ENCODE data around the gene CCDC136. TPM values are rescaled to one million over a fixed set of nuclear protein-coding genes. Genes with fewer than 3 reads are reported as not detected.

The CCDC136 gene
- total RNA-seq, 4 donors from 2014 or later: 0.35 to 35.5 (median 6.1) TPM

GRCh38 chr7:128846781-128847444 is 55.1 kb downstream of the CCDC136 start:
- Histone ChIP-seq H3K9me3 (no peaks in the 10 kb centered on the region), H3K36me3 (peaks cover 0 to 24% (median 0%) of the 10 kb centered on the region in 3 donors), H3K27ac (no peak overlapping the region), H3K4me3 (no peak overlapping the region), H3K4me1 (no peaks in the 10 kb centered on the region), H3K27me3 (no peaks in the 10 kb centered on the region)
- no peak for TF ChIP-seq POLR2A (IDR thresholded peaks at IDR 0.05)
- TF ChIP-seq, protein P1, sequence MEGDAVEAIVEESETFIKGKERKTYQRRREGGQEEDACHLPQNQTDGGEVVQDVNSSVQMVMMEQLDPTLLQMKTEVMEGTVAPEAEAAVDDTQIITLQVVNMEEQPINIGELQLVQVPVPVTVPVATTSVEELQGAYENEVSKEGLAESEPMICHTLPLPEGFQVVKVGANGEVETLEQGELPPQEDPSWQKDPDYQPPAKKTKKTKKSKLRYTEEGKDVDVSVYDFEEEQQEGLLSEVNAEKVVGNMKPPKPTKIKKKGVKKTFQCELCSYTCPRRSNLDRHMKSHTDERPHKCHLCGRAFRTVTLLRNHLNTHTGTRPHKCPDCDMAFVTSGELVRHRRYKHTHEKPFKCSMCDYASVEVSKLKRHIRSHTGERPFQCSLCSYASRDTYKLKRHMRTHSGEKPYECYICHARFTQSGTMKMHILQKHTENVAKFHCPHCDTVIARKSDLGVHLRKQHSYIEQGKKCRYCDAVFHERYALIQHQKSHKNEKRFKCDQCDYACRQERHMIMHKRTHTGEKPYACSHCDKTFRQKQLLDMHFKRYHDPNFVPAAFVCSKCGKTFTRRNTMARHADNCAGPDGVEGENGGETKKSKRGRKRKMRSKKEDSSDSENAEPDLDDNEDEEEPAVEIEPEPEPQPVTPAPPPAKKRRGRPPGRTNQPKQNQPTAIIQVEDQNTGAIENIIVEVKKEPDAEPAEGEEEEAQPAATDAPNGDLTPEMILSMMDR (IDR thresholded peaks at IDR 0.05): no peak
- DNase-seq: no peak

GRCh38 chr7:128847721-128848211 is 56.0 kb downstream of the CCDC136 start:
- Histone ChIP-seq H3K27ac (no peak overlapping the region), H3K9me3 (no peaks in the 10 kb centered on the region), H3K27me3 (no peaks in the 10 kb centered on the region), H3K36me3 (peaks cover 0 to 31% (median 0%) of the 10 kb centered on the region in 3 donors), H3K4me3 (no peak overlapping the region), H3K4me1 (no peaks in the 10 kb centered on the region)
- no peak for DNase-seq
- TF ChIP-seq, protein P1 (IDR thresholded peaks at IDR 0.05): no peak
- no peak for TF ChIP-seq POLR2A (IDR thresholded peaks at IDR 0.05)

GRCh38 chr7:128848289-128849155 is 56.8 kb downstream of the CCDC136 start:
- no peaks in the 10 kb centered on the region for H3K9me3 ChIP-seq
- no peak for TF ChIP-seq POLR2A (IDR thresholded peaks at IDR 0.05)
- TF ChIP-seq, protein P1 (IDR thresholded peaks at IDR 0.05): no peak
- DNase-seq: no peak
- no peaks in the 10 kb centered on the region for H3K4me1 ChIP-seq
- no peaks in the 10 kb centered on the region for H3K27me3 ChIP-seq
- H3K27ac ChIP-seq: no peak overlapping the region
- H3K36me3 ChIP-seq: peaks cover 0 to 31% (median 0%) of the 10 kb centered on the region in 3 donors
- H3K4me3 ChIP-seq: no peak overlapping the region

DNA sequence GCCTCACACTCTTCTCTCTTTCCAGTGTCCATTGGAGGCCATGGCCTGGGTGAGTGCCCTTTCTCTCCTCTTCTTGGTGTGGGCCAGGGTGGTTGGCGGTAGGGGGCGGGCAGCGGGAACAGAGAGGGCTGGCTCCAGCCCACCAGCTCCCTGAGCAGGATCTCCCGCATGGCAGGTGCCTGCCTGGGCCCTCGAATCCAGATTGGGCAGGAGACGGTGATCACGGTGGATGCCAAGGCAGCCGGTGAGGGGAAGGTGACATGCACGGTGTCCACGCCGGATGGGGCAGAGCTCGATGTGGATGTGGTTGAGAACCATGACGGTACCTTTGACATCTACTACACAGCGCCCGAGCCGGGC is 57.4 kb downstream of the CCDC136 start:
- TF ChIP-seq POLR2A (IDR thresholded peaks at IDR 0.05): no peak
- TF ChIP-seq, protein P1 (IDR thresholded peaks at IDR 0.05): no peak
- Histone ChIP-seq H3K36me3 (peaks cover 0 to 31% (median 0%) of the 10 kb centered on the region in 3 donors), H3K27ac (no peak overlapping the region), H3K4me3 (no peak overlapping the region), H3K27me3 (no peaks in the 10 kb centered on the region), H3K9me3 (no peaks in the 10 kb centered on the region), H3K4me1 (no peaks in the 10 kb centered on the region)
- DNase-seq: no peak

DNA sequence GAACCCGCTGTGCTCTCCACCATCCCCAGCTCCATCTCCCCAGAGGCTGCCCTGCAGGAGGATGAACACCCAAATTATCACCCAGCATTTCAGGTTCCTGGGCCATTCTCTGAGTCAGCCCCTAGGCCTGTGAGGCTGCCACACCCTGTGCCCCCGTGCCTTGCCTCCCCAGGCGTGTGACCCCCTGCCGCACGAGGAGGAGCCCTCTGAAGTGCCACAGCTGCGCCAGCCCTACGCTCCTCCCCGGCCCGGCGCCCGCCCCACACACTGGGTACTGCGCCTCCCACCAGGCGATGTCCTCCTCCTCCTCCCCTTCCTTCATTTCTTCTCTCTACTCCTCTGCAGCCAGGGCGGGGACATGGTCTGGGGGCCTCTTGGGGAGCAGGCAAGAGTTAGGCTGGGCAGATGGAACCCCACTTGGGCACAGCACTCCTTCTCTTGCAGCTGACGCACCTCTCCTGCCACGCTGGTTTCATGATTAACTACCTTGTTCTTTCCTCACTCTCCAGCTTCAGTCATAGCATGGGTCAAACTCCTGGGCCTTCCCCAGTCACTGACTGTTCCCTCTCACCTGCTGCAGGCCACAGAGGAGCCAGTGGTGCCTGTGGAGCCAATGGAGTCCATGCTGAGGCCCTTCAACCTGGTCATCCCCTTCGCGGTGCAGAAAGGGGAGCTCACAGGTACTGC is 58.2 kb downstream of the CCDC136 start:
- H3K27ac ChIP-seq: no peak overlapping the region
- H3K36me3 ChIP-seq: peaks cover 0 to 24% (median 0%) of the 10 kb centered on the region in 3 donors
- no peaks in the 10 kb centered on the region for H3K27me3 ChIP-seq
- TF ChIP-seq POLR2A (IDR thresholded peaks at IDR 0.05): no peak
- TF ChIP-seq, protein P1 (IDR thresholded peaks at IDR 0.05): no peak
- no peak overlapping the region for H3K4me3 ChIP-seq
- no peak for DNase-seq
- no peaks in the 10 kb centered on the region for H3K4me1 ChIP-seq
- H3K9me3 ChIP-seq: no peaks in the 10 kb centered on the region
